HG03469 (cell line): ENCODE measurements around the gene CAPN10.

Experiments
- ATAC-seq: cut with Tn5 transposase; IDR thresholded peaks from one replicate; pipeline ENCODE4 v1.9.1; 2021; ENCODE audit warnings: mild to moderate bottlenecking, moderate library complexity, moderate number of reproducible peaks; ENCODE audit not compliant: unreplicated experiment

CAPN10 gene

DNA sequence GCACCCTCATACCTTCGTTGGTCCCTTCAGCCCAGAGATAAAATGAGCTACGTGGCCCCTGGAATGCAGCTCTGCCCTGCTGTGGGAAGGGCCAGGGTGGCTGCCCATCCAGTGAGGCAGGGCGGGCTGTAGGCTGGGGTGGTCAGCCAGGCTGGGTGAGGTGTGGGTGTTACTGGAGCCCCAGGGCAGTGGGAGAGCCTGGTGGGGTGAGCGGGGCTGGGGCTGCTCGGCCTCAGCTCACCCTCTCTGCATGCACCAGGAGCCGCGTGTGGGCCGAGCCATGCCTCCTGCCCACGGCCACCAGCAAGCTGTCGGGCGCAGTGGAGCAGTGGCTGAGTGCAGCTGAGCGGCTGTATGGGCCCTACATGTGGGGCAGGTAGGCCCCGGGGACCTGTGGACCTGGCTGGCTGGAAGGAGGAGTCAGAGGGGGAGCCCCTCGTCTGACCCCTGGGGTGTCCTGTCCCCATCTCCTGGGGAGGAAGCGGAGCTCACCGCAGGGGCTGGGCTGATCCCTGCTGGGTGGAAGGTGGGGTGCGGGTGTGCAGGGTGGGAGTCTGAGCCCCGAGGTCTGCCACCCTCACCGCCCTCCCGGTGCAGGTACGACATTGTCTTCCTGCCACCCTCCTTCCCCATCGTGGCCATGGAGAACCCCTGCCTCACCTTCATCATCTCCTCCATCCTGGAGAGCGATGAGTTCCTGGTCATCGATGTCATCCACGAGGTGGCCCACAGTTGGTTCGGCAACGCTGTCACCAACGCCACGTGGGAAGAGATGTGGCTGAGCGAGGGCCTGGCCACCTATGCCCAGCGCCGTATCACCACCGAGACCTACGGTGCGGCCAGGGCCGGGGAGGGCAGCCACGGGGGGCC, 12.8 kb upstream of the CAPN10 start:
- no peak for ATAC-seq

DNA sequence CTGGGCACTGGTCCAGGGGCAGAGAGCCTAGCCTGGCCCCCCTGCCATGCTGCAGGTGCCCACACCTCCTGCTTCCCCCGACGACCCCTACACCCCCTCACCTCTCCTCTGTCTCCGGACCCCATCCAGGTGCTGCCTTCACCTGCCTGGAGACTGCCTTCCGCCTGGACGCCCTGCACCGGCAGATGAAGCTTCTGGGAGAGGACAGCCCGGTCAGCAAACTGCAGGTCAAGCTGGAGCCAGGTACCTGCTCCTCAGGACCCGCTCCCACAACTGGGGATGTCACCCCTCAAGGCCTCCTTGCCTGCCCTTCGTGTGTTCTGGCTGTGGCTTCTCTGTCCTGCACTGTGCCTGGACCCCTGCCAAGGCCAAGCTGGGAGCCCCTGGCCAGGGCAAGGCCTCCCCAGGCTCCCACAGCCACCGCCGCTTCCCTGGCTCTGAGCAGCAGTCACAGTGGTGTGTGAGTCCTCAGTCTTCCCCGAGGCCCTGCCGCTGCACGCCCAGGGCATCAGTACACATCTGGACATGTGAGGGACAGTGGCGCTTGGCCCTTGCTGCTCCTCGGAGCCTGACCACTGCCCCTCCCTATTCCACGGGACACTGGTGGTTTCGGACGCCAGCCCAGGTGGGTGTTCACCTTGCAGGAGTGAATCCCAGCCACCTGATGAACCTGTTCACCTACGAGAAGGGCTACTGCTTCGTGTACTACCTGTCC, 12.0 kb upstream of the CAPN10 start:
- ATAC-seq = no peak

GRCh38 chr2:240575101-240575965, 11.2 kb upstream of the CAPN10 start:
- ATAC-seq = no peak

DNA sequence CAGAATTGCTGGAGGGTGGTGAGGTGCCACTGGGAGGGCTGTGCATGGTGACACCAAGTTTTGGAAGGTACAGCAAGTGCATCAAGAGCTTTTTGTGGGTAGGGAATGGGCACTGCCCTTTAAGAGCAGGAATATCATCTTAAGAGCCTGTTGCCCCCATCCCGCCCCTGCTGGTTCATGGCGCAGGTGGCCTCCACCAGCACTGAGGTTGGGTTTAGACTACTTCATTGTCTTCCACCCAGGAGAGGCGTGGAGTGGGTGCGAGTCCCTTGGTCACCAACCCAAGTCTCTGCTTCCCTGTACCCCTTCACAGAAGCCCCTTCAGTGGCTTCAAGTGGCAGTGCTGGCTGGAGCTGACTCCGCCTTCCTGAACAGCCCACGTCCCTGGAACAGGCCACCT, 10.5 kb upstream of the CAPN10 start:
- no peak for ATAC-seq

DNA sequence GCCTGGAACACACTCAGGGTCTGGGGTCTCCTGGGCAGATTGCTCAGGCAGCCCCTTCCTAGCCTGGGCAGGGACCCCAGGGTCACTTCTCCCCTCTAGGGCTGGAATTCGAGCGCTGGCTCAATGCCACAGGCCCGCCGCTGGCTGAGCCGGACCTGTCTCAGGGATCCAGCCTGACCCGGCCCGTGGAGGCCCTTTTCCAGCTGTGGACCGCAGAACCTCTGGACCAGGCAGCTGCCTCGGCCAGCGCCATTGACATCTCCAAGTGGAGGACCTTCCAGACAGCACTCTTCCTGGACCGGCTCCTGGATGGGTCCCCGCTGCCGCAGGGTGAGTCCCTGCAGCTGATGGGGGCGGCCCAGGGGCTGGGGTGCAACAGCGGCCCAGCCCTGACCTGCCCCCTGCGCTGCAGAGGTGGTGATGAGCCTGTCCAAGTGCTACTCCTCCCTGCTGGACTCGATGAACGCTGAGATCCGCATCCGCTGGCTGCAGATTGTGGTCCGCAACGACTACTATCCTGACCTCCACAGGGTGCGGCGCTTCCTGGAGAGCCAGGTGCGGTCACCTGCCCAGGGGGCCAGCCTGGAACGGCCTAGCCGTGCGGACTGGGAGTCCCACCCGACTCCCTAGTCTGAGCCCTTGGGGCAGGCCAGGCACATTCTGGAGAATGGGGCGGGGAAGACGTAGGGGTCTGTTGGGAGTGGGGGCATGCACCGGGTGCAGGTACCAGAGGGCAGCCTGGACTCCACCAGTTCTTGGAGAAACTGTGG, 9.9 kb upstream of the CAPN10 start:
- no peak for ATAC-seq

- ATAC-seq = no peak
Measured at GRCh38 chr2:240577281-240578109, 9.0 kb upstream of the CAPN10 start.

- ATAC-seq = no peak
Measured at GRCh38 chr2:240578110-240578450, 8.5 kb upstream of the CAPN10 start.

DNA sequence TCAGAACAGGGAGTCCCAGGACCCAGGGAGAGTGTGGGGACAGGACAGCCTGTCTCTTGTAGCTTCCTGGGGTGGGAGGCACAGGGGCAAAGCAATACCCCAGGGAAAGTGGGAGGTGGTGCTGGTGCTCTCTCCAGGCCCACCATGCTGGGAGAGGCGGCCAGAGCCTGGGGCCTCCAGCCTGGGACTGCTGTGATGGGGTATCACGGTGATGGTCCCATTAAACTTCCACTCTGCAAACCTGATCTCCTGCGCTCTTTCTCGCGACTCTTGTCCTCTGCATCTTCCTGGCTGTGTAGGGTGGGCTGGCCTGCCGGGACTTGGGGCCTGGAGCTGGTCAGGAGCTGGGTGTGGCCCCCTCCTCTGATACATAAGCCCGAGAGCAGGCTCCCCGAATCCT, 8.0 kb upstream of the CAPN10 start:
- no peak for ATAC-seq

- no peak for ATAC-seq
Measured at GRCh38 chr2:240579071-240579762, 7.3 kb upstream of the CAPN10 start.

GRCh38 chr2:240579771-240580614, 6.5 kb upstream of the CAPN10 start:
- ATAC-seq = no peak

DNA sequence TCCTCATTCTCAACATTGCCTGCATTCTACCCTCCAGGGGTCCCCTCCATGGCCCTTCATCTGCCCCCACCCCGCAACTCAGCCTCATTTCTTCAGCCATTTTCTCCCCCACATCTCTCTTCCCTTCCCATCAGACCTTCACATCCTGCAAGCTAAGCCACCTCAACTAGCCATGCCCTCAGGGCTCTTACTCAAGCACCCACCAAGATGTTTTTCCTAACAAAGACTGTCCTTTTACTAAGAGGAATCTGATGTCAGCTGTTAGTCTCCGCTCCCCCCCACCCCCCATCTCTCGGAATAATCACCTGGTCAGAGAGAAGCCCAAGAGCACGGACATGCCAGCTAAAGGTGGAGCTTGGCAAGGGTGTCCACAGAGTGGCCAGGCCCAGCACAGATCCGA, 4.7 kb upstream of the CAPN10 start:
- no peak for ATAC-seq

DNA sequence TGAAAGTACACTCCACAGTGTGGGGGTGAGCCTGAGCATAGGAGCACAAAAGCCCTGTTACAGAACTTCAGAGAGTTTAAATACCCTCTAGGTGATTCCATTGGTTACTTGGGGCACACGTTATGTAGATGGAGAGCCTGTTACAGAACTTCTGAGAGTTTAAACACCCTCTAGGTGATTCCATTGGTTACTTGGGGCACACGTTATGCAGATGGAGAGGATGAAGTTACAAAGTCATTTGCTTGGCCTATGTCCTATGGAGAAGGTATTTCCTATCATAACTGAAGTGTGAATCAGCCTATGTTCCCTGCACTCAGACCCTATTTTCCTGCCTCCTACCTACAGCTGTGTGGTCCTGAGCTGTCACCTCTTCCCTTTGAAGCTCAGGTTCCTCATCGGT, 3.8 kb upstream of the CAPN10 start:
- ATAC-seq = no peak

- ATAC-seq = no peak
Measured at GRCh38 chr2:240583774-240584173, 2.8 kb upstream of the CAPN10 start.

DNA sequence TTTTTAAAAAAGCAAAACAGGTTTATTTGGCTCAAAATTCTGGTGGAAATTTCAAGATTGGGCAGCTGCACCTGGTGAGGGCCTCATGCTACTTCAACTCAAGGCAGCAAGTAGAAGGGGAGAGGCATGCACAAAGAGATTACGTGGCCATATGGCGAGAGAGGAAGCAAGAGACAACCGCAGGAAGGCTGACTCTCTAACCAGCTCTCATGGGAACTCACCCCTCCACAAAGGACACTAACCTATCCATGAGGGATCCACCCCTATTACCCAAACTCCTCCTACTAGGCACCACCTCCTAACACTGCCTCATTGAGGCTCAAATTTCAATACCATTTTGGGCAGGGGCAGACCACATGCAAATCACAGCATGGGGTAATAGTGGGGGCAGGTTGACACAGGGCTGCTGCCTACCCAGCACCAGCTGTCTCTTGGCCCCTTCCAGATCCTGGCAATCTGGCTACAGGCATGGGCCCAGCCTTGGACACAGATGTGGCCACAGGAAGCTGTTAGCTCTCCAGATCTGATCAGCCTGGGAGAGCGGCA, 2.0 kb upstream of the CAPN10 start:
- ATAC-seq = peak; percentile 39

DNA sequence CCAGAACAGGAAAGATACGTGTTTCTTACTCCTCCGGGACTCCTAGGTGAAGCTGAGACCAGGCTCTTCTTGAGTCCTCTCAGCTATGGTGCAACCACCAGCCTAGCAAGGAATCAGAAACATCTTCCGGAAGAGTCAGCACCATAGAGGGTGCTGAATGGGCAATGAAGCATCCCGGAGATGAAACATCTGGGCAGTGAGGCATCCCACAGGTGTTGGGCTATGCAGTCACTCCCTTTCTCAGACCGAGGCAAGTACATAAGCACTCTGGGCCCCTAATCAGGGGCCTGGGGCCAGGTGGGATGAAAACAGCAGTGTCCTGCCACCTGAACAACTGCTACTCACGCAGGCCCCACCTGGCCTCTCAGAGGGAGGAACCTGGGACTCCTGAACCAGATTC, 1.4 kb upstream of the CAPN10 start:
- peak; percentile 20 for ATAC-seq

- ATAC-seq = no peak
Measured at GRCh38 chr2:240585681-240586197, 795 bp upstream of the CAPN10 start.

- ATAC-seq = no peak
Measured at GRCh38 chr2:240586919-240587800, 626 bp downstream of the CAPN10 start.
